Peyer's patch (tissue), 4 donors: ENCODE results near the gene TMEM63B.

Experiments
- POLR2A ChIP-seq, 2 donors: fragments of 450-650 bp; IDR thresholded peaks; one replicate each; pipeline ENCODE4 v1.5.1; 2017; ENCODE audit warnings: antibody characterized with exemption in 2 of 2, mild to moderate bottlenecking in 2 of 2, moderate library complexity in 2 of 2
- TF ChIP-seq, protein P1 (sequence below), 6 experiments: fragments of 450-650 bp in 4 of 6; fragments of 200-600 bp in 2 of 6; sonication (generic) in 1 of 6; IDR thresholded peaks; one replicate each; pipeline ENCODE4 v1.5.1; 2017 to 2019; ENCODE audit warnings: antibody characterized with exemption in 6 of 6, mild to moderate bottlenecking in 3 of 6, moderate library complexity in 1 of 6

DNA sequence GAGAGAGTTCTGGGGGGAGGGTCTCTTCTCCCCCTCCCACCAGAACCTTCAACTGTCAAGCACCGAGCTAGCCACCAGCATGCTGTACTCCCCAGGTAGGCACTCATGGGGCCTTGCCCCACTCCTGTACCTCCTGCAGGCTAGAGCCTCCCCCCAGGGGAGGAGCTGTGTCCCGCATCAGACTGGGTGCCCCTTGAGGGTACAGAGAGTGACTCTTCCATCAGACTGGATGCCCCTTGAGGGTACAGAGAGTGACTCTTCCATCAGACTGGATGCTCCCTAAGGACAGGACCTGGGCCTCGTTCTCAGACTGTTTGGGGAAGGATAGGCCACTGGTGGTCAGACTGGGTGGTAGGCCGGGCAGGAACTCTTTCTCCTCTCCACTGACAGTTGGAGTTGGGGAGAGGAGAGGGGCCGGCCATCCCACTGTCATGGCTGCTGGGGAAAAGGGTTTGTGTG lies 31.4 kb downstream of the TMEM63B start, which contains the start of gene CAPN11:
- TF ChIP-seq, protein P1, sequence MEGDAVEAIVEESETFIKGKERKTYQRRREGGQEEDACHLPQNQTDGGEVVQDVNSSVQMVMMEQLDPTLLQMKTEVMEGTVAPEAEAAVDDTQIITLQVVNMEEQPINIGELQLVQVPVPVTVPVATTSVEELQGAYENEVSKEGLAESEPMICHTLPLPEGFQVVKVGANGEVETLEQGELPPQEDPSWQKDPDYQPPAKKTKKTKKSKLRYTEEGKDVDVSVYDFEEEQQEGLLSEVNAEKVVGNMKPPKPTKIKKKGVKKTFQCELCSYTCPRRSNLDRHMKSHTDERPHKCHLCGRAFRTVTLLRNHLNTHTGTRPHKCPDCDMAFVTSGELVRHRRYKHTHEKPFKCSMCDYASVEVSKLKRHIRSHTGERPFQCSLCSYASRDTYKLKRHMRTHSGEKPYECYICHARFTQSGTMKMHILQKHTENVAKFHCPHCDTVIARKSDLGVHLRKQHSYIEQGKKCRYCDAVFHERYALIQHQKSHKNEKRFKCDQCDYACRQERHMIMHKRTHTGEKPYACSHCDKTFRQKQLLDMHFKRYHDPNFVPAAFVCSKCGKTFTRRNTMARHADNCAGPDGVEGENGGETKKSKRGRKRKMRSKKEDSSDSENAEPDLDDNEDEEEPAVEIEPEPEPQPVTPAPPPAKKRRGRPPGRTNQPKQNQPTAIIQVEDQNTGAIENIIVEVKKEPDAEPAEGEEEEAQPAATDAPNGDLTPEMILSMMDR (IDR thresholded peaks at IDR 0.05) = no peak
- TF ChIP-seq POLR2A (IDR thresholded peaks at IDR 0.05) = no peak
